ENCODE measurements around the gene KLRF2.

GRCh38 chr12:9867531-9867930, 13.8 kb upstream of the KLRF2 start:
- no peak for TF ChIP-seq CTCF (IDR thresholded peaks at IDR 0.05; ENCODE audit: insufficient read depth, low read depth, low read length)
- TF ChIP-seq EZH2 (IDR thresholded peaks at IDR 0.05; ENCODE audit: insufficient read depth, low read length), result no peak
